SU-DHL-6 (cell line): ENCODE measurements around the gene FAM20C.

ENCODE experiments used
- CTCF ChIP-seq: fragments of 200-600 bp; sonication (generic); IDR thresholded peaks from one replicate; pipeline ENCODE4 v1.5.1; 2017; ENCODE audit warnings: antibody characterized with exemption, mild to moderate bottlenecking, low read length, moderate library complexity; ENCODE audit not compliant: insufficient read depth, poor library complexity, severe bottlenecking
- EZH2phosphoT487 ChIP-seq: fragments of 200-600 bp; sonication (generic), shearing (Covaris generic); conservative IDR thresholded peaks from 2 replicates; pipeline ENCODE4 v1.6.1; 2018; ENCODE audit warnings: mild to moderate bottlenecking, antibody characterized with exemption, low read length, moderate library complexity, mixed read lengths

- TF ChIP-seq CTCF (no peak), EZH2phosphoT487 (no peak)
Observed at GRCh38 chr7:197413-198335, 5.3 kb downstream of the FAM20C start.
